HepG2 (cell line): ENCODE results near the gene TNXB. TPM values are rescaled to one million over a fixed set of nuclear protein-coding genes. Genes with fewer than 3 reads are reported as not detected.

Experiments used
- HIVEP1 ChIP-seq: sonication (generic); formaldehyde crosslinking; IDR thresholded peaks from 2 replicates; pipeline ENCODE4 v1.4.0; 2020; ENCODE audit warnings: mild to moderate bottlenecking, missing genetic modification reagents
- ISL2 ChIP-seq: sonication (generic); formaldehyde crosslinking; IDR thresholded peaks from 2 replicates; pipeline ENCODE4 v1.5.0; 2020; ENCODE audit warnings: missing genetic modification reagents
- KDM3A ChIP-seq: IDR thresholded peaks from 2 replicates; pipeline ENCODE4 v1.6.1; 2018; ENCODE audit warnings: low read depth, missing compliant biosample characterization
- ONECUT2 ChIP-seq: sonication (generic); formaldehyde crosslinking; IDR thresholded peaks from 2 replicates; pipeline ENCODE4 v1.4.0; 2020; ENCODE audit warnings: missing genetic modification reagents
- RBAK ChIP-seq: sonication (generic); formaldehyde crosslinking; IDR thresholded peaks from 2 replicates; pipeline ENCODE4 v1.5.1; 2020; ENCODE audit warnings: mild to moderate bottlenecking, missing genetic modification reagents
- RFX1 ChIP-seq: fragments of 450-650 bp; IDR thresholded peaks from 2 replicates; pipeline ENCODE4 v1.6.1; 2017
- RFX5 ChIP-seq: IDR thresholded peaks from 2 replicates; pipeline ENCODE4 v1.6.1; 2011; ENCODE audit warnings: low read depth, low read length, improper control_type of control experiment
- SNRNP70 ChIP-seq: fragments of 200-400 bp; formaldehyde crosslinking; IDR thresholded peaks from 2 replicates; pipeline ENCODE4 v1.6.1; 2017; ENCODE audit warnings: mild to moderate bottlenecking, low read depth, low read length, moderate library complexity
- ZFY ChIP-seq: sonication (generic); formaldehyde crosslinking; IDR thresholded peaks from 2 replicates; pipeline ENCODE4 v1.4.0; 2020; ENCODE audit warnings: missing genetic modification reagents
- ZFYVE20 ChIP-seq: sonication (generic); formaldehyde crosslinking; IDR thresholded peaks from 2 replicates; pipeline ENCODE4 v1.8.0; 2023; ENCODE audit warnings: low read depth, mild to moderate bottlenecking, moderate library complexity, missing genetic modification reagents, borderline replicate concordance
- ZMYM4 ChIP-seq: sonication (generic); formaldehyde crosslinking; IDR thresholded peaks from 2 replicates; pipeline ENCODE4 v1.8.1; 2023; ENCODE audit warnings: mild to moderate bottlenecking, missing genetic modification reagents
- ZNF160 ChIP-seq: sonication (generic); formaldehyde crosslinking; IDR thresholded peaks from 2 replicates; pipeline ENCODE4 v1.8.0; 2022; ENCODE audit warnings: mild to moderate bottlenecking, inconsistent platforms, missing genetic modification reagents
- ZNF225 ChIP-seq: sonication (generic); formaldehyde crosslinking; IDR thresholded peaks from 2 replicates; pipeline ENCODE4 v1.4.0; 2020; ENCODE audit warnings: mild to moderate bottlenecking, missing genetic modification reagents
- ZNF709 ChIP-seq: sonication (generic); formaldehyde crosslinking; IDR thresholded peaks from 2 replicates; pipeline ENCODE4 v1.5.0; 2020; ENCODE audit warnings: mild to moderate bottlenecking, missing genetic modification reagents
- polyA plus RNA-seq, 8 experiments: library from polyadenylated mRNA; depleted of rRNA in 3 of 8; stranded (reverse) in 7 of 8; unstranded in 1 of 8; fragments of >200 nt; fragmentation: Illumina TruSeq in 4 of 8; extraction: Trizol in 4 of 8; gene quantifications; 2 replicates each; pipeline versions ENCODE4 v1.2.1 to v1.2.3, GENCODE V29; 2011 to 2016; ENCODE audit warnings: low read depth in 4 of 8, missing spikeins in 1 of 8, mixed read lengths in 1 of 8; ENCODE audit not compliant: insufficient read depth in 1 of 8
- total RNA-seq, 5 experiments: library from RNA; depleted of rRNA; stranded (reverse); fragments of >200 nt; fragmentation: Illumina TruSeq; extraction: Trizol; gene quantifications; 2 replicates each; pipeline ENCODE4 v1.2.3, GENCODE V29; 2016; ENCODE audit warnings: low read depth in 1 of 5
- TF ChIP-seq, protein P1 (sequence below): sonication (generic); formaldehyde crosslinking; IDR thresholded peaks from 2 replicates; pipeline ENCODE4 v1.9.0; 2021; ENCODE audit warnings: missing genetic modification reagents, mild to moderate bottlenecking, borderline replicate concordance
- TF ChIP-seq, protein P2 (sequence below): sonication (generic); formaldehyde crosslinking; IDR thresholded peaks from 2 replicates; pipeline ENCODE4 v1.8.0; 2022; ENCODE audit warnings: mild to moderate bottlenecking, missing genetic modification reagents
- TF ChIP-seq, protein P3 (sequence below): IDR thresholded peaks from 2 replicates; pipeline ENCODE4 v1.6.1; 2016; ENCODE audit warnings: missing compliant biosample characterization, missing genetic modification reagents, borderline replicate concordance
- TF ChIP-seq, protein P4 (sequence below): IDR thresholded peaks from 2 replicates; pipeline ENCODE4 v1.6.1; 2018; ENCODE audit warnings: missing genetic modification reagents, mild to moderate bottlenecking, missing compliant biosample characterization
- TF ChIP-seq, protein P5 (sequence below): IDR thresholded peaks from 2 replicates; pipeline ENCODE4 v1.6.1; 2012; ENCODE audit warnings: low read length, improper control_type of control experiment
- TF ChIP-seq, protein P6 (sequence below): sonication (generic); formaldehyde crosslinking; IDR thresholded peaks from 2 replicates; pipeline ENCODE4 v1.5.0; 2020; ENCODE audit warnings: missing genetic modification reagents

Gene TNXB
- total and polyA plus RNA-seq, 2 of the 13 experiments (the other 11 are each of a cell fraction or from before 2014, with no cell fraction given): 1.6 to 2.7 TPM

DNA sequence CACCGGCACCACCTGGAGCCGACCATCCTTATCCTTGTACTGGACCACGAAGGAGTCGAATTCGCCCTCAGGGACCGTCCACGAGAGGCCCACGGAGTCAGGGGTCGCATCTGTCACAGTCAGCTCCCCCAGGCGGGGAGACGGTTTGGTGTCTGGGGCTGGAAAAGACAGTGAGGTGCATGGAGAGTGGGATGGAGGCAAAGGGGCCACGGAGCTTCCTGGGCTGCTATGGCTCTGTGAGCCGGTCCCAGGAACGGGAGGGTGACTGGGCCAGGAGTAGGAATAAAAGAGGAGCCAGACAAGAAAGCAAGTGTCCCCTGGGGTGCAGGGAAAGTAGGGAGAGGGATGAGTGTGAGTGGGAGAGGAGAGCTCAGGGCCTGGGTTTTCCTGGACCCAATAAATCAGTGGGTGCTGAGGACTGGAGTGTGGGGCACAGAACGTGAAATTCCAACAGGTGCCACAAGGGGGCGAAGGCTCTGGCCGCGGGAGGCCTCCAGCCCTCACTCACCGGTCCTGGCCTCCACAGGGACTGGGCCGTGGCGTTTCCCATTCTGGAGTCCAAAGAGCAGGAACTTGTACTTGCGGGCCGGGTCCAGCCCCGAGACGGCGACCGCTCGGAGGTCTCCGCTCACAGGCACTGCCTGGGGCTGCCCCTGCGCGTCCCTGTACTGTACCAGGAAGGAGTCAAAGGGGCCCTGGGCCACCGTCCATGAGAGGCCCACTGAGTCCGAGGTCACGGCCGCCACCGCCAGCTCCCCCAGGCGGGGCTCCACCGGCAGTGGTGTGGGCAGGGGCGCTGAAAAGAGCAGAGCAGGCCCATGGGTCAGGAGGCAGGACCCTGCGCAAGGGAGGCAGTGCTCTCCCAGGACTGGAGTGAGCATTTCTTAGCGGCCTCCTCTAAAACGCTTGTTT, 61.0 kb downstream of the TNXB start (continued):
- TF ChIP-seq ZFYVE20: no peak
- TF ChIP-seq, protein P1, sequence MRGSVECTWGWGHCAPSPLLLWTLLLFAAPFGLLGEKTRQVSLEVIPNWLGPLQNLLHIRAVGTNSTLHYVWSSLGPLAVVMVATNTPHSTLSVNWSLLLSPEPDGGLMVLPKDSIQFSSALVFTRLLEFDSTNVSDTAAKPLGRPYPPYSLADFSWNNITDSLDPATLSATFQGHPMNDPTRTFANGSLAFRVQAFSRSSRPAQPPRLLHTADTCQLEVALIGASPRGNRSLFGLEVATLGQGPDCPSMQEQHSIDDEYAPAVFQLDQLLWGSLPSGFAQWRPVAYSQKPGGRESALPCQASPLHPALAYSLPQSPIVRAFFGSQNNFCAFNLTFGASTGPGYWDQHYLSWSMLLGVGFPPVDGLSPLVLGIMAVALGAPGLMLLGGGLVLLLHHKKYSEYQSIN (CRISPR knock-in tag): no peak
- TF ChIP-seq, protein P2, sequence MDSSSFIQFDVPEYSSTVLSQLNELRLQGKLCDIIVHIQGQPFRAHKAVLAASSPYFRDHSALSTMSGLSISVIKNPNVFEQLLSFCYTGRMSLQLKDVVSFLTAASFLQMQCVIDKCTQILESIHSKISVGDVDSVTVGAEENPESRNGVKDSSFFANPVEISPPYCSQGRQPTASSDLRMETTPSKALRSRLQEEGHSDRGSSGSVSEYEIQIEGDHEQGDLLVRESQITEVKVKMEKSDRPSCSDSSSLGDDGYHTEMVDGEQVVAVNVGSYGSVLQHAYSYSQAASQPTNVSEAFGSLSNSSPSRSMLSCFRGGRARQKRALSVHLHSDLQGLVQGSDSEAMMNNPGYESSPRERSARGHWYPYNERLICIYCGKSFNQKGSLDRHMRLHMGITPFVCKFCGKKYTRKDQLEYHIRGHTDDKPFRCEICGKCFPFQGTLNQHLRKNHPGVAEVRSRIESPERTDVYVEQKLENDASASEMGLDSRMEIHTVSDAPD: peak; percentile 55; the same call in 1 of the 2 replicates
- TF ChIP-seq ZNF160 (CRISPR knock-in tag): 0 out of 2 replicates have a peak, but pooled peaks have one; percentile 53
- no peak for TF ChIP-seq RFX5
- TF ChIP-seq HIVEP1 (CRISPR knock-in tag): no peak; the same call in 1 of the 2 replicates
- peak; percentile 86 for TF ChIP-seq ZMYM4 (CRISPR knock-in tag)
- peak; percentile 74 for TF ChIP-seq ISL2 (CRISPR knock-in tag)
- peak; percentile 80; the same call in 1 of the 2 replicates for TF ChIP-seq RBAK (CRISPR knock-in tag)
- peak; percentile 95 for TF ChIP-seq KDM3A (CRISPR knock-in tag)
- TF ChIP-seq ZNF709: peak; percentile 93
- TF ChIP-seq ZNF225 (CRISPR knock-in tag): no peak
- TF ChIP-seq, protein P3, sequence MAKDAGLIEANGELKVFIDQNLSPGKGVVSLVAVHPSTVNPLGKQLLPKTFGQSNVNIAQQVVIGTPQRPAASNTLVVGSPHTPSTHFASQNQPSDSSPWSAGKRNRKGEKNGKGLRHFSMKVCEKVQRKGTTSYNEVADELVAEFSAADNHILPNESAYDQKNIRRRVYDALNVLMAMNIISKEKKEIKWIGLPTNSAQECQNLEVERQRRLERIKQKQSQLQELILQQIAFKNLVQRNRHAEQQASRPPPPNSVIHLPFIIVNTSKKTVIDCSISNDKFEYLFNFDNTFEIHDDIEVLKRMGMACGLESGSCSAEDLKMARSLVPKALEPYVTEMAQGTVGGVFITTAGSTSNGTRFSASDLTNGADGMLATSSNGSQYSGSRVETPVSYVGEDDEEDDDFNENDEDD (CRISPR knock-in tag): no peak
- peak; percentile 94 for TF ChIP-seq ZFY (CRISPR knock-in tag)
- no peak for TF ChIP-seq SNRNP70
- TF ChIP-seq, protein P4, sequence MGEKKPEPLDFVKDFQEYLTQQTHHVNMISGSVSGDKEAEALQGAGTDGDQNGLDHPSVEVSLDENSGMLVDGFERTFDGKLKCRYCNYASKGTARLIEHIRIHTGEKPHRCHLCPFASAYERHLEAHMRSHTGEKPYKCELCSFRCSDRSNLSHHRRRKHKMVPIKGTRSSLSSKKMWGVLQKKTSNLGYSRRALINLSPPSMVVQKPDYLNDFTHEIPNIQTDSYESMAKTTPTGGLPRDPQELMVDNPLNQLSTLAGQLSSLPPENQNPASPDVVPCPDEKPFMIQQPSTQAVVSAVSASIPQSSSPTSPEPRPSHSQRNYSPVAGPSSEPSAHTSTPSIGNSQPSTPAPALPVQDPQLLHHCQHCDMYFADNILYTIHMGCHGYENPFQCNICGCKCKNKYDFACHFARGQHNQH: peak; percentile 85
- TF ChIP-seq ONECUT2 (CRISPR knock-in tag): no peak
- no peak for TF ChIP-seq RFX1
- TF ChIP-seq, protein P5, sequence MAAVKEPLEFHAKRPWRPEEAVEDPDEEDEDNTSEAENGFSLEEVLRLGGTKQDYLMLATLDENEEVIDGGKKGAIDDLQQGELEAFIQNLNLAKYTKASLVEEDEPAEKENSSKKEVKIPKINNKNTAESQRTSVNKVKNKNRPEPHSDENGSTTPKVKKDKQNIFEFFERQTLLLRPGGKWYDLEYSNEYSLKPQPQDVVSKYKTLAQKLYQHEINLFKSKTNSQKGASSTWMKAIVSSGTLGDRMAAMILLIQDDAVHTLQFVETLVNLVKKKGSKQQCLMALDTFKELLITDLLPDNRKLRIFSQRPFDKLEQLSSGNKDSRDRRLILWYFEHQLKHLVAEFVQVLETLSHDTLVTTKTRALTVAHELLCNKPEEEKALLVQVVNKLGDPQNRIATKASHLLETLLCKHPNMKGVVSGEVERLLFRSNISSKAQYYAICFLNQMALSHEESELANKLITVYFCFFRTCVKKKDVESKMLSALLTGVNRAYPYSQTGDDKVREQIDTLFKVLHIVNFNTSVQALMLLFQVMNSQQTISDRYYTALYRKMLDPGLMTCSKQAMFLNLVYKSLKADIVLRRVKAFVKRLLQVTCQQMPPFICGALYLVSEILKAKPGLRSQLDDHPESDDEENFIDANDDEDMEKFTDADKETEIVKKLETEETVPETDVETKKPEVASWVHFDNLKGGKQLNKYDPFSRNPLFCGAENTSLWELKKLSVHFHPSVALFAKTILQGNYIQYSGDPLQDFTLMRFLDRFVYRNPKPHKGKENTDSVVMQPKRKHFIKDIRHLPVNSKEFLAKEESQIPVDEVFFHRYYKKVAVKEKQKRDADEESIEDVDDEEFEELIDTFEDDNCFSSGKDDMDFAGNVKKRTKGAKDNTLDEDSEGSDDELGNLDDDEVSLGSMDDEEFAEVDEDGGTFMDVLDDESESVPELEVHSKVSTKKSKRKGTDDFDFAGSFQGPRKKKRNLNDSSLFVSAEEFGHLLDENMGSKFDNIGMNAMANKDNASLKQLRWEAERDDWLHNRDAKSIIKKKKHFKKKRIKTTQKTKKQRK: no peak
- TF ChIP-seq, protein P6, sequence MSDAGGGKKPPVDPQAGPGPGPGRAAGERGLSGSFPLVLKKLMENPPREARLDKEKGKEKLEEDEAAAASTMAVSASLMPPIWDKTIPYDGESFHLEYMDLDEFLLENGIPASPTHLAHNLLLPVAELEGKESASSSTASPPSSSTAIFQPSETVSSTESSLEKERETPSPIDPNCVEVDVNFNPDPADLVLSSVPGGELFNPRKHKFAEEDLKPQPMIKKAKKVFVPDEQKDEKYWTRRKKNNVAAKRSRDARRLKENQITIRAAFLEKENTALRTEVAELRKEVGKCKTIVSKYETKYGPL (CRISPR knock-in tag): peak; percentile 45; the same call in 1 of the 2 replicates
